ENCODE results near the gene DAG1. TPM values are rescaled to one million over a fixed set of nuclear protein-coding genes. Genes with fewer than 3 reads are reported as not detected.

Gene DAG1
- total and polyA plus RNA-seq, 8 donors = 43.4 to 116 (median 54.5) TPM

GRCh38 chr3:49512781-49513355, 42.8 kb downstream of the DAG1 start:
- H3K36me3 ChIP-seq = peaks cover 5 to 59% of the 10 kb centered on the region in 2 donors
- H3K27me3 ChIP-seq = no peaks in the 10 kb centered on the region
- no peaks in the 10 kb centered on the region for H3K9me3 ChIP-seq
- H3K4me3 ChIP-seq = no peak overlapping the region
- no peaks in the 10 kb centered on the region for H3K4me1 ChIP-seq
- DNase-seq (no peak), ATAC-seq (peak; percentile 35)
- intact Hi-C loops (cut with DNase I) = no loop called here
- no peak overlapping the region for H3K27ac ChIP-seq
- TF ChIP-seq CTCF (IDR thresholded peaks at IDR 0.05) = no peak

- Histone ChIP-seq H3K36me3 (peaks cover 5 to 64% of the 10 kb centered on the region in 2 donors), H3K4me1 (no peaks in the 10 kb centered on the region), H3K27me3 (no peaks in the 10 kb centered on the region), H3K27ac (no peak overlapping the region), H3K9me3 (no peaks in the 10 kb centered on the region), H3K4me3 (no peak overlapping the region)
- no peak for DNase-seq
- no peak for TF ChIP-seq CTCF (IDR thresholded peaks at IDR 0.05)
- intact Hi-C loops (cut with DNase I) = no loop called here
- no peak for ATAC-seq
Measured at GRCh38 chr3:49513494-49514124, 43.5 kb downstream of the DAG1 start.

DNA sequence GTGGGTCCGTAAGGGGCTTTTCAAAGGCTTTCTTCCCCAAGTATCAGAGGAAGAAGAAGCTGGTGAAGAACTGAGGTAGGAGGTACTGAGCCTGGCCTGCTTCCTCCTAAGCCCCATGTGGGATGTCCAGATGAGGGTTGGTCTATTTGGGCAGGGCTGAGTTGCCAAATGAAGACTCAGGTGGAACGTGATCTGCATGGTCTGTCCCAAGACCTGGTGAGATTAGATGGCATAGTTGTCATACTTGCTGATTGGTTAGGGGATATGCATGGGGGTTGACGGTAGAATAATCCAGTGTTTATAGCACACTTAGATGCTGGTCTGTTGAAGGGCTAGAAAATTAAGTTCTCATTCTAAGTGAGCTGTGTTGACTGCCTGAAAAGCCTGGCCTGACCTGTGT, 47.9 kb downstream of the DAG1 start:
- Histone ChIP-seq H3K27ac (no peak overlapping the region), H3K4me1 (peaks cover 0 to 8% of the 10 kb centered on the region in 2 donors), H3K27me3 (no peaks in the 10 kb centered on the region), H3K9me3 (no peaks in the 10 kb centered on the region), H3K36me3 (peaks cover 0 to 39% of the 10 kb centered on the region in 2 donors), H3K4me3 (no peak overlapping the region)
- DNase-seq (no peak), ATAC-seq (no peak)
- intact Hi-C loops (cut with DNase I) = no loop called here
- TF ChIP-seq CTCF (IDR thresholded peaks at IDR 0.05) = no peak

- Histone ChIP-seq H3K27ac (peak overlapping the region in 1 of 2 donors; percentile 48), H3K36me3 (peaks cover 0 to 34% of the 10 kb centered on the region in 2 donors), H3K27me3 (no peaks in the 10 kb centered on the region), H3K4me3 (no peak overlapping the region), H3K4me1 (peaks cover 0 to 8% of the 10 kb centered on the region in 2 donors), H3K9me3 (no peaks in the 10 kb centered on the region)
- ATAC-seq (no peak), DNase-seq (no peak)
- intact Hi-C loops (cut with DNase I) = no loop called here
- TF ChIP-seq CTCF (IDR thresholded peaks at IDR 0.05) = no peak
Measured at GRCh38 chr3:49518441-49518840, 48.4 kb downstream of the DAG1 start.

- ATAC-seq (no peak), DNase-seq (no peak)
- Histone ChIP-seq H3K27me3 (no peaks in the 10 kb centered on the region), H3K4me3 (no peak overlapping the region), H3K36me3 (peaks cover 0 to 29% of the 10 kb centered on the region in 2 donors), H3K4me1 (peaks cover 0 to 8% of the 10 kb centered on the region in 2 donors), H3K27ac (no peak overlapping the region), H3K9me3 (no peaks in the 10 kb centered on the region)
- intact Hi-C loops (cut with DNase I) = no loop called here
- TF ChIP-seq CTCF (IDR thresholded peaks at IDR 0.05) = no peak
Measured at GRCh38 chr3:49519296-49519695, 49.2 kb downstream of the DAG1 start.

Data from left lung (tissue), 10 donors.